ENCODE data around the gene NRXN3. TPM values are rescaled to one million over a fixed set of nuclear protein-coding genes. Genes with fewer than 3 reads are reported as not detected.

The NRXN3 gene
- total RNA-seq, 1 experiment from 2014 or later, result 0.02 TPM

GRCh38 chr14:78154827-78155226, 15.3 kb upstream of the NRXN3 start:
- Histone ChIP-seq H3K27me3 (0 out of 2 replicates have a peak, but pooled peaks cover 3% of the 10 kb centered on the region), H3K4me1 (no peaks in the 10 kb centered on the region), H3K4me3 (no peak overlapping the region), H3K9me3 (replicated peaks) (no peaks in the 10 kb centered on the region), H3K27ac (no peak overlapping the region), H3K36me3 (no peaks in the 10 kb centered on the region)
- DNase-seq, result no peak

DNA sequence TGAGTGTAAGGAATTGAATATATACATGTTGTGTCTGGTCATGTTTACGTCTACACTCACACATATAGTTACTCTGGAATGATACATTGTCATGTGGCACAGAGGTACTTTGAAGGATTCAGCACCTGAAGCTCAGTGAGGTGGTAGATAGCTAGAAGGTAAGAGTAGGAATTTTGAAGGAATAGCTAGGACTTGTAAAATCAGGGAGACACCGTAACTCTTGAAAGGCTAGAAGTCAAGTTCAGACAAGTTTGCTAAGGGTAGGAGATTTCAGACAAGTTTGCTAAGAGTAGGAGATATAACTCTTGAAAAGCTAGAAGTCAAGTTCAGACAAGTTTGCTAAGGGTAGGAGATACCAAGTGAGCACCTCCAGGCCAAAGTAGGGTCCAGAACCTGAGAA, 14.0 kb upstream of the NRXN3 start:
- no peak overlapping the region for H3K4me3 ChIP-seq
- H3K36me3 ChIP-seq, result no peaks in the 10 kb centered on the region
- H3K27ac ChIP-seq, result no peak overlapping the region
- no peaks in the 10 kb centered on the region for H3K9me3 ChIP-seq (replicated peaks)
- H3K4me1 ChIP-seq, result no peaks in the 10 kb centered on the region
- 0 out of 2 replicates have a peak, but pooled peaks cover 1% of the 10 kb centered on the region for H3K27me3 ChIP-seq
- no peak for DNase-seq

DNA sequence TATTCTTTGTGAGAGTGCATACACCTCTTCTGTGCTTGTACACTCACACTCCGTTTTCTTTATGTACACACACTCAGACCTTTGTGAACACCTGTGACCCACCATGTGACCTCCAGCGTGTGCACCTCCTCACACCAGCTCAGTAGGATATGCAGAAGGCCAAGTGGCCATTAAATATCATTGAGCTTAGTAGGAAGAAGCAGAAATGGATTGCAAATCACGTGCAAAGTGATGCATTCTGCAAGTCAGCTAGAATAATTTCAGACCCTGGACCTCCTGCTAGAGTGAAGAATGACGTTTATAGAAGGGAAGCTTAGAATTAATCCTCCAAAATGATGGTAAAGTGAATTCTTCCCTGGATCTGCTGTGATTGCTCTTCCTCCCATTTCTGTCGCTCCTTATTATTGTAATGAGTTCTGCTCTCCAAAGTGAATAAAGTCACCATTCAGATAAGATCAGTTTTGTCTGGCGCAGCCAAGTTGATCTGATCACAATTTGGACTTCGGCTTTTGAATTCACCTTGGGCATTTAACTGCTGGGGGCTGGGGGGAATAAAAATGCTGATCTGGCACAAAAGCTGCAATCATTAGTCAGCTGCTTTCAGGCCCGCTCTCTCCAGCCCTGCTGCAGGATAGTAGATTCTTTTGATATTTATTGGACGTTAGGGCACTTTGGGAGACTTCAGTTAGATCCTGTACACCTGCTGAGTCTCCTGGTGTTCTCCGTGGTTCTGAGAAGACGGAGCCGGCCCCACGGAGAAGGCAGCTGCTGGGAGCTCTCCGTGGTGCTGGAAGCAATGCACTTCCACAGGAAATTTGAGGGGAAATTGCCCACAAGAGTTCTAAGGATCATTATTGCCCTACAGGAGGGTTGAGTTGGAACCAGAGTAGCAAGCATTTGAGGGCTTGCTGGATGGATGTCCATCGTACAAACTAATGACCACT, 12.4 kb upstream of the NRXN3 start:
- H3K27ac ChIP-seq, result no peak overlapping the region
- no peaks in the 10 kb centered on the region for H3K4me1 ChIP-seq
- H3K27me3 ChIP-seq, result no peaks in the 10 kb centered on the region
- no peak overlapping the region for H3K4me3 ChIP-seq
- no peaks in the 10 kb centered on the region for H3K9me3 ChIP-seq (replicated peaks)
- H3K36me3 ChIP-seq, result no peaks in the 10 kb centered on the region
- DNase-seq, result peak; percentile 33 to 51

DNA sequence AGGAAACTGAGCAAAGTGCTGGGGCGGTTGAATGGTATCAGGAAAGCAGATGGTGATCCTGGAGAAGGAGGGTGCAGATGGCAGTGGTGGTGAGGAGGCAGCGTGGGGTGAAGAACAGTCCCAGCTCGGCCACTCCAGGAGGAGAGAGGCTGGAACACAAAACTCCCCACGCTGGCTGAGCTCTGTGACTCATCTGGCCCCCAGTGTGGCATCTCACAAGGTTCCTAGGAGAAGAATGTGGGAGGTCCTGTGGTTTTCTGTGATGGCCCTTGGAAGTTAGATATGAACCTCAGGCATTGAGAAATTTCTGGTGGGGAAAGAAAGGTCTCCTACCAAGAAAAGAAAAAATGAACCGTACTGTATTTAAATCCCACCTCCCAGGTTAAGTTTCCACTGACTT, 8.0 kb upstream of the NRXN3 start:
- Histone ChIP-seq H3K9me3 (replicated peaks) (no peaks in the 10 kb centered on the region), H3K27ac (no peak overlapping the region), H3K27me3 (no peaks in the 10 kb centered on the region), H3K36me3 (no peaks in the 10 kb centered on the region), H3K4me3 (no peak overlapping the region), H3K4me1 (no peaks in the 10 kb centered on the region)
- no peak for DNase-seq

DNA sequence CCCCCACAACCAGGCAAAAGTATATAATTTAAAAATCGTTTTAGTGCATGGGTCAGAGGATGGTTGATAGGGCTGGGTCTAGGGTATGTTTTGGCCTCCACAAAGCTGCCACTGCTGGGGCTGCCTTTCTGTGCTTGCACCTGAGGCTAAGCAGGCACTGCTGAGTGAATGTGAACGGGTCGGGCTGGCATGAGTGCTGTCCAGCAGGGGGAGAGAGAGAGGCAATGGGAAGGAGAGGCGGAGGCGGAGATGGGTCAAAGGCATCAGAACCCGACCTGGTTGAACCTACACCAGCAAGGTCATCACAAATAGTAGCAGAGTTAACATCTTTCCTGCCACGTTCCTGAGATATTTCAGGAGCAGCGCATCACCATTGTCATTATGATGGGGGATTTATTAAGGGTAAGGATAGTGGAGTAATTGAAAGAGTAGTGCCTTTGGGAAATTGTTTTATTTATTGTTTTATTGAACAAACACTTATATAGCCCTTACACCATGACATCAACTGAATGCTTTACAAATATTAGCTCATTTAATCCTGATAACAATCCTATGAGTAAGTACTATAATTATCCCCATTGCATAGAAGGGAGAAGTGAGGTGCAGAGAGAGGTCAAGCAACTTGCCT, 5.8 kb upstream of the NRXN3 start:
- DNase-seq, result peak; percentile 6 to 34
- H3K27me3 ChIP-seq, result no peaks in the 10 kb centered on the region
- H3K4me3 ChIP-seq, result no peak overlapping the region
- no peaks in the 10 kb centered on the region for H3K9me3 ChIP-seq (replicated peaks)
- H3K4me1 ChIP-seq, result no peaks in the 10 kb centered on the region
- H3K36me3 ChIP-seq, result no peaks in the 10 kb centered on the region
- H3K27ac ChIP-seq, result no peak overlapping the region

DNA sequence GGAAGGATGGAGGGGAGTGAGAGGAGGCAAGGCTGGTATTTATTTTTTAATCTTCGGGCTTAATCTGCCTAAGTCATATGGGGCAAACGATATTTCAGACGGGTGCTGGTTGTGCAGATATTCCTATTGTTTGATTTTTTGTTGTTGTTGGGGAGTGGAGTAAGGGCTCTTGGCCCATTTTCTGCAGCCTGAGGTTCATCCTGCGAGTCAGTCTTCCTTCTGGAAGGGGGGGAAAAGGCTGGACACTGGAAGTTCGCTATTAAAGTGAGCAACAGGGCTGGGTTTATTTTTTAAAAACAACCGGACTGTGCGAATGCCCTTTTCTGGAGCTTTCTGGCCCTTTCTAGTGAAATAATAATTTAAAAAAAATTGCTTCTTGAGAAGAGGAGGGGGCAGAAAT, 2.3 kb downstream of the NRXN3 start:
- no peaks in the 10 kb centered on the region for H3K4me1 ChIP-seq

GRCh38 chr14:78173346-78174035, 3.3 kb downstream of the NRXN3 start:
- H3K36me3 ChIP-seq, result no peaks in the 10 kb centered on the region
- DNase-seq, result no peak
- H3K27me3 ChIP-seq, result no peaks in the 10 kb centered on the region
- H3K9me3 ChIP-seq (replicated peaks), result no peaks in the 10 kb centered on the region
- no peaks in the 10 kb centered on the region for H3K4me1 ChIP-seq
- no peak overlapping the region for H3K27ac ChIP-seq
- H3K4me3 ChIP-seq, result no peak overlapping the region

More for the DNA sequence above, 2.3 kb downstream of the NRXN3 start:
- no peak for DNase-seq
- H3K4me3 ChIP-seq, result no peak overlapping the region
- no peaks in the 10 kb centered on the region for H3K9me3 ChIP-seq (replicated peaks)
- no peaks in the 10 kb centered on the region for H3K27me3 ChIP-seq
- no peaks in the 10 kb centered on the region for H3K36me3 ChIP-seq
- no peak overlapping the region for H3K27ac ChIP-seq

DNA sequence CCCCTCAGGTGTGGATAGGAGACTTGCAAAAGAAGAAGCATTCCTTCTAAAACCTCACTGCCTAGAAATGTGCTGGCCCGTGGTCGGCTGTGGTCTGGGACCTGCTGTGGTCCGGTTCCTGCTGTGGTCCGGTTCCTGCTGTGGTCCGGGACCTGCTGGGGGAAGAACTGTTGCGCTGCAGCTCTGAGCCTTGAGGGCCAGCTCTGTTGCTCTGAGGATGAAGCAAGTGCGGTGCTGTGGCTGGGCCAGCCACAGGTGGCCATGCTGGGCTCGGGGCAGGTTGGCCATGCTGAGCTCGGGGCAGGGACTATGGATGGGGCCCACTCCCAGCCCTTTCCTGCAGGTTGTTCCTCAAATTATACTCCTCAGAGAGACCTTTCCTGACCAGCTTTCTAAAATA, 5.2 kb downstream of the NRXN3 start:
- Histone ChIP-seq H3K4me1 (no peaks in the 10 kb centered on the region), H3K27ac (no peak overlapping the region), H3K27me3 (no peaks in the 10 kb centered on the region), H3K4me3 (no peak overlapping the region), H3K36me3 (no peaks in the 10 kb centered on the region), H3K9me3 (replicated peaks) (no peaks in the 10 kb centered on the region)
- no peak for DNase-seq

GRCh38 chr14:78178071-78178470, 7.9 kb downstream of the NRXN3 start:
- Histone ChIP-seq H3K4me3 (no peak overlapping the region), H3K27ac (no peak overlapping the region), H3K4me1 (no peaks in the 10 kb centered on the region), H3K36me3 (no peaks in the 10 kb centered on the region), H3K9me3 (replicated peaks) (no peaks in the 10 kb centered on the region), H3K27me3 (no peaks in the 10 kb centered on the region)
- no peak for DNase-seq

- Histone ChIP-seq H3K27me3 (no peaks in the 10 kb centered on the region), H3K4me1 (no peaks in the 10 kb centered on the region), H3K9me3 (replicated peaks) (no peaks in the 10 kb centered on the region), H3K27ac (no peak overlapping the region), H3K4me3 (no peak overlapping the region), H3K36me3 (no peaks in the 10 kb centered on the region)
- DNase-seq, result no peak
These were observed 8.8 kb downstream of the NRXN3 start for GRCh38 chr14:78178971-78179370.

DNA sequence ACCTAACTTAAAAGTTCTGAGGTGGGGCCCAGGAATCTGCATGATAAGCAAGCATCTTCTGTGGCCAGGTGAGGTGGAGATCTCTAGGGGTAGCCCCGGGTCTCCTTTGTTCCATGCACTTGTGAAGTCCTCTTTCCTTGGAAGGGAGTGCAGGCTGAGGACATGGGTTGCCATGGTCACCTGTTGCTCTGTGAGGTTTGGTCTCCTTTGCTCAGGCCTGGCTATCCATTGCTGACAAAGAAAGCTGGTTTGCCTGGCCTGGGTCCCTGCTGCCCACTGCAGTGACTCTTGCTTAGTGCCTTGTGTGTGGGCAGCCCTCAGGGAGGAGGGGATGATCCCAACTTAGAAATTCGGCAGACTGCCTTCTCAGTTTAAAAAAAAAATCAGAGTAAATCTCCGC, 11.1 kb downstream of the NRXN3 start:
- DNase-seq, result no peak
- Histone ChIP-seq H3K36me3 (no peaks in the 10 kb centered on the region), H3K27me3 (no peaks in the 10 kb centered on the region), H3K9me3 (replicated peaks) (no peaks in the 10 kb centered on the region), H3K4me3 (no peak overlapping the region), H3K4me1 (no peaks in the 10 kb centered on the region), H3K27ac (no peak overlapping the region)

GRCh38 chr14:78182722-78183121, 12.5 kb downstream of the NRXN3 start:
- DNase-seq, result no peak
- Histone ChIP-seq H3K36me3 (no peaks in the 10 kb centered on the region), H3K4me3 (no peak overlapping the region), H3K27ac (no peak overlapping the region), H3K27me3 (no peaks in the 10 kb centered on the region), H3K4me1 (no peaks in the 10 kb centered on the region), H3K9me3 (replicated peaks) (no peaks in the 10 kb centered on the region)

DNA sequence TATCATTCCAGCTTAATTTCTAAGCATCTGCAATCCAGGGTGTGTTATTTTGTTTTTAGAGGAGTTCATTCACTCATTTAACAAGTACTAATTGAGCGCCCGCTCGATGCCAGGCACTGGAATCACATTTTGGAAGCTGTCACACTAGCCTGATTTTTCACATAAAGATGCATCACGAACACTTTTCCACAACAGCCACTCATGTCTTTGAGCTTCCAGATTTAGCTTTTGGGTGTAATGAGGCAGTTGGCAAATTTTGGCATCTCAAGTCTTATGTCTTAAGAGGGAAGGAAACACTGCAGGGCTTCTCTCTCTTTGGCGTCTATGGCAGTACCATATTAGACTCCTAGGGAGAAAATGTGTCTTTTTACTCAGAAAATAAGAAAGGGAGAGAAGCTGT, 14.0 kb downstream of the NRXN3 start:
- H3K9me3 ChIP-seq (replicated peaks), result no peaks in the 10 kb centered on the region
- no peaks in the 10 kb centered on the region for H3K4me1 ChIP-seq
- DNase-seq, result no peak
- H3K27me3 ChIP-seq, result no peaks in the 10 kb centered on the region
- H3K27ac ChIP-seq, result no peak overlapping the region
- no peak overlapping the region for H3K4me3 ChIP-seq
- no peaks in the 10 kb centered on the region for H3K36me3 ChIP-seq

- DNase-seq, result no peak
- Histone ChIP-seq H3K4me1 (no peaks in the 10 kb centered on the region), H3K4me3 (no peak overlapping the region), H3K36me3 (no peaks in the 10 kb centered on the region), H3K27ac (no peak overlapping the region), H3K9me3 (replicated peaks) (no peaks in the 10 kb centered on the region), H3K27me3 (no peaks in the 10 kb centered on the region)
These were observed 16.1 kb downstream of the NRXN3 start for GRCh38 chr14:78186277-78186676.

DNA sequence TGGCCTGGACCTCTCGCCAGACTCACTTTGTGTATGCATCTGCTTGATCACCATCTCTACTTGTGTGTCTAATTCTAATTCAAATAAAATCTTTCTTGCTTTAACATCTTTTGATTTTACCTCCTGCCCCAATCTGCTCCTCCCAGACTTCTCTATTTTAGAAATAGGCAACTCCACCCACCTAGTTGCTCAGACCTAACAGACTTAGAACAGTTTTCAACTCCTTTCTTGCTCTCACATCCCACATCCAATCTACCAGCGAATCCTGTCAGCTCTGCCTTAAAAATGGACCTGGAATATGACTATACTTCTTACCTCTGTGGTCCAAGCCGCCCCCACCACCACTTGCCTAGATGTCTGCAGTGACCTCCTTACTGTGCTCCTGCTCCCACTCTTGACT, 18.7 kb downstream of the NRXN3 start:
- no peaks in the 10 kb centered on the region for H3K4me1 ChIP-seq
- no peak overlapping the region for H3K4me3 ChIP-seq
- no peak for DNase-seq
- no peaks in the 10 kb centered on the region for H3K36me3 ChIP-seq
- no peak overlapping the region for H3K27ac ChIP-seq
- H3K9me3 ChIP-seq (replicated peaks), result no peaks in the 10 kb centered on the region
- no peaks in the 10 kb centered on the region for H3K27me3 ChIP-seq

All from SJCRH30 (cell line).